Measurements from ENCODE around the gene KCND3. TPM values are rescaled to one million over a fixed set of nuclear protein-coding genes. Genes with fewer than 3 reads are reported as not detected.

The KCND3 gene
- total and polyA plus RNA-seq, 2 donors (not counting 3 experiments of a cell fraction or from before 2014, with no cell fraction given) = 0.03 TPM; not detected in 1

- CTCF ChIA-PET = no interaction called here
- no peak for FAIRE-seq
These were observed 94.5 kb downstream of the KCND3 start for GRCh38 chr1:111895017-111895416.

More at GRCh38 chr1:111895017-111895416, 94.5 kb downstream of the KCND3 start:
- Histone ChIP-seq H3K4me3 (replicated peaks in 1 of 3; ENCODE audit: insufficient read depth in 1 of 3, low read depth in 1 of 3, low read length in 3 of 3) (no peak overlapping the region), H3K4me2 (ENCODE audit: insufficient read depth, low read length) (no peak overlapping the region), H3K4me1 (ENCODE audit: control insufficient read depth, extremely low read depth, insufficient read depth, low read length) (no peaks in the 10 kb centered on the region), H3K27ac (ENCODE audit: insufficient read depth, low read depth, low read length) (no peak overlapping the region), H4K20me1 (replicated peaks; ENCODE audit: control insufficient read depth, extremely low read depth, insufficient read depth, low read length) (no peaks in the 10 kb centered on the region), H3K9me3 (replicated peaks; ENCODE audit: control insufficient read depth, insufficient read depth, low read length) (no peaks in the 10 kb centered on the region), H3K9ac (replicated peaks; ENCODE audit: extremely low read depth, insufficient read depth, low read length) (no peak overlapping the region), H3K9me1 (replicated peaks; ENCODE audit: control insufficient read depth, extremely low read depth, insufficient read depth, low read length) (no peaks in the 10 kb centered on the region), H3K27me3 (ENCODE audit: control insufficient read depth in 2 of 2, insufficient read depth in 2 of 2, low read length in 2 of 2) (no peaks in the 10 kb centered on the region), H2AFZ (ENCODE audit: low read depth, low read length) (no peak overlapping the region), H3K79me2 (ENCODE audit: control insufficient read depth, insufficient read depth, low read length) (no peaks in the 10 kb centered on the region), H3K36me3 (ENCODE audit: control insufficient read depth in 2 of 2, extremely low read depth in 1 of 2, insufficient read depth in 2 of 2, low read length in 2 of 2) (no peaks in the 10 kb centered on the region)
- dilution Hi-C loops (cut with MboI; ENCODE audit: extremely low pct_ligation_motif_present, low sequenced_read_pairs) (no loop called here), intact Hi-C loops (cut with micrococcal nuclease) (no loop called here)
- no peak for DNase-seq (ENCODE audit: low read depth, low spot score)
- BruUV-seq (replicated peaks) = no TSS peak
- POLR2A ChIA-PET = no interaction called here
- TF ChIP-seq JUN (IDR thresholded peaks at IDR 0.05; ENCODE audit: borderline replicate concordance, insufficient read depth, insufficient read length, low read depth) = no peak
- TF ChIP-seq POLR2AphosphoS5 (IDR thresholded peaks at IDR 0.05; ENCODE audit: insufficient read depth, low read depth, low read length) = no peak
- TF ChIP-seq GATA2 (IDR thresholded peaks at IDR 0.05; ENCODE audit: insufficient read depth, insufficient read length, low read depth, low read length) = no peak
- no peak for TF ChIP-seq POLR2A (IDR thresholded peaks at IDR 0.05; ENCODE audit: low read depth, low read length)
- no peak for TF ChIP-seq MAX (IDR thresholded peaks at IDR 0.05; ENCODE audit: insufficient read depth, insufficient read length)
- no peak for TF ChIP-seq CTCF (IDR thresholded peaks at IDR 0.05; ENCODE audit: extremely low read depth in 1 of 2, insufficient read depth in 1 of 2, low read depth in 1 of 2, low read length in 2 of 2)
- TF ChIP-seq MYC (IDR thresholded peaks at IDR 0.05; ENCODE audit: low read depth, low read length) = no peak
- no peak for TF ChIP-seq FOS (IDR thresholded peaks at IDR 0.05; ENCODE audit: borderline replicate concordance, insufficient read depth, low read length)
- TF ChIP-seq EZH2 (IDR thresholded peaks at IDR 0.05; ENCODE audit: borderline replicate concordance, low read depth, low read length, severe bottlenecking) = no peak

Data from endothelial cell of umbilical vein (primary cell).